Limb (tissue), 2 donors: ENCODE measurements around the gene ATXN2.
A peak's percentile ranks its signal among the peaks of the same experiment; 100 is the strongest.
"Not testable (repeated sequence)": the region's sequence is repeated elsewhere in the genome, so short reads cannot be mapped to it uniquely, and the experiment has no call there.

Source experiments
- DNase-seq, 2 donors: peaks; one replicate each; pipeline ENCODE4 v3.0.0-alpha.2; 2016; ENCODE audit errors: extremely low spot score in 2 of 2

Gene ATXN2

DNA sequence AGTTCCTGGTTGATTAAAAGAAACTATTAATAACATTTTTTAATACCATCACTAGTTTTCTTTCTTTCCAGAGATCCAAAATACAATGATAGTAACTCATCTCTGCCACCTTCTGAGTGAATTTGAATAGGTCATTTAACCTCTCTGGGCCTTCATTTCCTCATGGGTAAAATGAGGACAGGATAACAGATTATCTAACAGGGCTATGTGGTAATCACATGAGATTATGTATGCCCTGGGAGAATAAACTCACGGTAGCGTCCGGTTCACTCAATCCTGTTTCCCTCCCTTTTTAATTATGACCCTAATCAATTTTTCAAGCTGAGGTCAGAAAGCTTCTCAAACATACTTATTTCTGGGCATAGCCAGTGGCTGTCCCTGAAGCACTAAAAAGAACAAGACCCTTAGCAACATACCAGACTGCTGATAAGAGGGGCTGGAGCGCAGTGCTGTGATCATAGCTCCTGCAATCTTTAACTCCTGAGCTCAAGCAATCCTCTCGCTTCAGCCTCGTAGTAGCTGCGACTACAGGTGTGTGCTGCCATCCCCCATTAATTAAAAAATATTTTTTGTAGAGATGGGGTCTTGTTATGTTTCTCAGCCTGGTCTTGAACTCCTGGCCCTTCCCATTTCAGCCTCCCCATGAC is 24.2 kb downstream of the ATXN2 start:
- DNase-seq, result no peak

DNA sequence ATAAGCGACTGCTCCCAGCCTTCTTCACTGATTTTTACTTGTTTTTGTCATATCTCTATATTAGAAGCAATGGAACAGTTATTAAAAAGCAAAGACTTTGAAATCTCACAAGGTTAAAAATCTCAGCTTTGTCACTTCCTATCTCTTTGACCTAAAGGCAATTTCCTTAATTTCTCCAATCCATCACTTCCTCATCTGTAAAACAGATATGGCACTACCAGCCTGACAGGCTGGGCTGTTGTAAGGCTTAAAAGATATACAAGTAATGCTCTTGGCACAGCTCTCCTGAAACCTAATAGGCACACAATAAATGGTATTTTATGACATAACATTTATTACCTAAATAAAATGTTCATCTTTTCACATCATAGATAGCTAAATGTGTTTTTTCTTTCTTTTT is 25.6 kb downstream of the ATXN2 start:
- DNase-seq, result no peak

DNA sequence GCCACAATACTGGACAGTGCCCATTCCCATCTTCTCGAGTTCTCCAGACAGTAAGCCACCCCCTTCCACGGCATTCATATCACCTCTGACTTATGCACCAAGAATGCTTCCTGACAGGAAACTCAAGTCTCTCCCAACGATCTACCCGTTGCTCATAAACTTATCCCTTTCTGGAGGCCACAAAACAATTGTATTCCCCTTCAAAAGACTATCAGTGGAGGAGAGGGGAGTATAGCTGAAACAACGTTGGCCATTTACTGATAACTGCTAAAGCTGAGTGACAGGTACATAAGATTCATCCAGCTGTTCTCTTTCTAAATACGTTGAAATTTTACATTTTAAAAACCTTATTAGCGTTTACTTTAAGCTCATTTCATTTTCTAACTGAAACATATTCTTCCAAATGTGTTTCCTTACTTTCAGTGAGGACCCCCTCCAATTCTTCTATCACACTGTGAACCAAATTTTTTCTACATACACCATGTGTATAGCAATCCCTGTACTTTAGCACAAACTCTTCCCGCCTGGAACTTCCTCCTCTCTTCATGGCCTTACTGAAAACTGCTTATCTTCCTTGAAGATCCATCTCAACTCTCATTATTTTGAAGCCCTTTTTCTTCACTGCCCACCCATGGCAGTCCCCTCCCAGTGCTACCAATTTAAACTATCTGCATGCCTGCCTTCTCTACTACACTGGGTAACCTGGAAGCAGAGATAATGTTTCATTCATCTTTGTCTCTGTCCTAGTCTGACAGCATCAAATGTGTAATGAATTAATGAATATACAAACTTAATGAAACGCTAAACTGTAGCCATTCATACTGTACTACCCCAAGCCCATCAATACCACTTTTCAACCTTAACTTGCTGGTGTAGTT is 28.8 kb downstream of the ATXN2 start:
- no peak for DNase-seq

DNA sequence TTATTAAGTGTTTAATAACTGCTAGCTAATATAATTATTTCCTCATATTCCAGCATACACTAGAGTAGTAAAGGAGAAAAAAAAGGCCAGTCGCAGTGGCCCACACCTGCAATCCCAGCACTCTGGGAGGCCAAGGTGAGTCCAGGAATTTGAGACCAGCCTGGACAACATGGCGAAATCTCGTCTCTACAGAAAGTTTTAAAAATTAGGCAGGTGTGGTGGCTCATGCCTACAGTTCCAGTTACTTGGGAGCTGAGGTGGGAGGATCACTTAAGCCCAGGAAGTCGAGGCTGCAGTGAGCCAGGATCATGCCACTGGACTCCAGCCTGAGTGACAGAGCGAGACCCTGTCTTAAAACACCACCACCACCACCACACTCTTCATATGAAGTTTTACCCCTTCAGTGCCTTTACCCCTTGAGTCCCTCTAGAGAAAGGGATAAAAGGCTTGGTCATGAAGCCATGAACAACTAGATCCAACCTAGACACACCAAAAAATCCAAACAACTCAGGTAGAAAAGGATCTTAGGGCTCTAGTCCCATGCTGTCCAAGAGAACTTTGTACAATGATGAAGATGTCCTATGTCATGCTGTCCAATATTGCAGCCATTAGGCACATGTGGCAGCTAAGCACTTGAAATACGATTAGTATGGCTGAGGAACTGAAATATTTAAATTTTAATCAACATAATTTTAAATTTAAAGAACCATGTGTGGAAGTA is 29.6 kb downstream of the ATXN2 start:
- no peak for DNase-seq

DNA sequence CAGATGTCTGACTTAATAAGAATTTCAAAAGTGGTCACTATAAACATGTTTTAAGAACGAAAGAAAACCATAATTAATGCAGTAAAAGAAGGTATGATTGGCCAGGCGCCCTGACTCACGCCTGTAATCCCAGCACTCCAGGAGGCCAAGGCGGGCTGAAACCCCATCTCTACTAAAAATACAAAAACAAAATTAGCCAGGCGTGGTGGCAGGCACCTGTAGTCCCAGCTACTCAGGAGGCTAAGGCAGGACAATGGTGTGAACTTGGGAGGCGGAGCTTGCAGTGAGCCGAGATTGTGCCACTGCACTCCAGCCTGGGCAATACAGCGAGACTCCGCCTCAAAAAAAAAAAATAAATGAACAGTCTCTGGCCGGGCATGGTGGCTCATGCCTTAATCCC is 38.3 kb downstream of the ATXN2 start:
- not testable (repeated sequence) for DNase-seq

DNA sequence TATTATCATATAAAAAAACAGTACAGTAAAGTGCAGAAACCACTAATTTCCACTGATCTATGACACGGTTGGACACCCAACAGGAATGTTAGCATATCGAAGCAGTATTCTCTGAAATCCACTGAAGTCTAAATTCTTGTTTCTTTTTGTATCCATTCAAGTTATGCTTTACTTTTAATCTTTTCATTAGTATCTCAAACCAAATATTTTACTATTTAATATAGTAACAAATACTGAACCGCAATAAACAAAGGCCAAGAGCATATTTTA is 41.1 kb downstream of the ATXN2 start:
- DNase-seq, result no peak

DNA sequence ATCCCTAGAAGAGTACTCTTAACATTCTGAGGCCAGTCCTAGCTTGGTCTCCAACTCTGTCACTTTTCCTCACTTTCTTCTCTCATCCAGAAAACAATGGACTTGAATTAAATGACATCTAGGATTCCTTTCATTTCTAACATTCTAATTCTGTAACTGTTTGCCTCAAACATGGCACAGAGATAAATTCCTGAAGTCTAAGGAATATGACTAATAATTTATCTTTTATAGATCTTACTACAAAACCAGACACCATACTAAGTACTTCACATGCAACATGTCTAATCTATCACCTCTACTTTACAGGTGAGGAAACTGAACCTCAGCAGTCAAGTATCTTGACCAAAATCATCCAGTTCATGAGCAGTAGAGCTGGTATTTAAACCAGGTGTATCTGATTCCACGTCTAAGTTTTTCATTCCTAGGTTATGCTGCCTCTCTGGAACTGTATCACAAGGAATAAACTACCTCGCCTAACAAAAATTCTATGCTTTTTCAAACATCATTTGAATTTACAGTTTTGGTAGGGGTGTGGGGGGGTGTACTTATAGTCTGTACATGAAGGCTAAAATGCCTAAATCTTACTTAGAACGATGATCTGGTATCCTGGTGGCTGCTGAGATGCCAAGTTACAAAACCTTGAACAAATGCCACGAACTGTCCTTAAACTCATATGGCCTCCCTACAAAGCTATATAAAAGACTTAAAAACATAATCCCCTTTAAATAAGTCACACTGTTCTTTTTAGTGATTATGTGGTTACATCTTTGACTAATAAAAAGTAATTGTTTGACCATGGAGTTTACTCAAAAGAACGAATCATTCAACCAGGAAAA is 41.6 kb downstream of the ATXN2 start:
- no peak for DNase-seq

DNA sequence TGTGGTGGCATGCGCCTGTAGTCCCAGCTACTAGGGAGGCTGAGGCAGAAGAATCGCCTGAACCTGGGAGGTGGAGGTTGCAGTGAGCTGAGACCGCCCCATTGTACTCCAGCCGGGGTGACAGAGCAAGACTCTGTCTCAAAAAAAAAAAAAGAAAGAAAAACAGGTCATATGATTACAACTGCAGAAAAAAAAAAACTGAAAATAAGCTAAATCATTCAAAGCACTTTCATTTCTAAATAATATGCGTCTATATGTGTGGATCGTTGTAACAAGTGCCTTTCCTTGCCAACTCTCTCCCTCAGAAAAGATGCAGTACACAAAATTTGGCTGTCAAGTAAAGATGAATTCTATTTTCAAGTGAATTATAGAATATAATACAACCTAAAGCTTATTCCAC is 42.4 kb downstream of the ATXN2 start:
- DNase-seq, result no peak

DNA sequence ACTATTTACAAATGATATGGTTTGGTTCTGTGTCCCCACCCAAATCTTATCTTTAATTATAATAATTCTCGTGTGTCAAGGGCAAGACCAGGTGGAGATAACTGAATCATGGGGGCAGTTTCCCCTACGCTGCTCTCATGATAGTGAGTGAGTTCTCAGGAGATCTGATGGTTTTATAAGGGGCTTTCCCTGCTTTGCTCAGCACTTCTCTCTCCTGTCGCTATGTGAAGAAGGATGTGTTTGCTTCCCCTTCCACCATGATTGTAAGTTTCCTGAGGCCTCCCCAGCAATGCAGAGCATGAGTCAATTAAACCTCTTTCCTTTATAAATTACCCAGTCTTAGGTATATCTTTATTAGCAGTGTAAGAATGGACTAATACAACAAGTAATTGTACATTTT is 43.8 kb downstream of the ATXN2 start:
- DNase-seq, result not testable (repeated sequence)

DNA sequence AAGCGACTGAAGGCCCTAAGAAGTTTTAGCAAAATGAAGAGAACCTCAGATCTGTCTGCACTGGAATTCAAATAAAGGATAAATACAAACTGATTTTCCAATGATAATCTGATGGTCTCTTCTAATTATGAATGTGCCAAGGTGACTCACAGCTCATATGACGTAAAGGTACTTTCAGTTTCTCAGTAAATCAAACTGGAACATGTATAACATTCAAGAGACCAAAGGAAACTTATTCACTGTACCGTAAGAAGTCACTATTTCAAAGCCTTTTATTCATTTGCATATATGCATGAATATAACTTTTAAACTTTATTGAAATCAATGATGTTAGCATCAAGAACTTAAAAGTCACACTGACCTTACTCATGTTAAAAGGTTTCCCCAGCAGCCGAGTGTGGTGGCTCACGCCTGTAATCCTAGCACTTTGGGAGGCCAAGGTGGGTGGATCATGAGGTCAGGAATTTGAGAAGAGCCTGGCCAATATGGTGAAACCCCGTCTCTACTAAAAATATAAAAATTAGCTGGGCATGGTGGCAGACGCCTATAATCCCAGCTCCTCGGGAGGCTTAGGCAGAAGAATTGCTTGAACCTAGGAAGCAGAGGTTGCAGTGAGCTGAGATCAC is 52.2 kb downstream of the ATXN2 start:
- no peak for DNase-seq

DNA sequence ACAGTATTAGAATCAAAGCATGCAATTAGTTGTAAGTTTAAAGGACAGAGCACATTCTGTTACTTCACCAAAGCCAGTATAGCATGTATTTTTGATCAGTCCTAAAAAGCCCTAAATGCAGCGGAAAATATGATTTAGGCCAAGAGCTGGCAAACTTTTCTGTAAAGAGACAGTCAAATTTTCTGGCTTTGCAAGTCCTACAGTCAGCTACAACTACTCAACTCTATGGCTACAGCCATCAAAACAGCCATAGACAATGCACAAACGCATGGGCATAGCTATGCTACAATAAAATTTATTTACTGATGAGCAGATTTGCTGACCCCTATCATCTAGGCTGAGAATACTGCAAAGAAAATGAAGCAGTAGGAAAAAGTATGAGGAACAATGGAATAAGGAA is 52.9 kb downstream of the ATXN2 start:
- DNase-seq, result no peak

DNA sequence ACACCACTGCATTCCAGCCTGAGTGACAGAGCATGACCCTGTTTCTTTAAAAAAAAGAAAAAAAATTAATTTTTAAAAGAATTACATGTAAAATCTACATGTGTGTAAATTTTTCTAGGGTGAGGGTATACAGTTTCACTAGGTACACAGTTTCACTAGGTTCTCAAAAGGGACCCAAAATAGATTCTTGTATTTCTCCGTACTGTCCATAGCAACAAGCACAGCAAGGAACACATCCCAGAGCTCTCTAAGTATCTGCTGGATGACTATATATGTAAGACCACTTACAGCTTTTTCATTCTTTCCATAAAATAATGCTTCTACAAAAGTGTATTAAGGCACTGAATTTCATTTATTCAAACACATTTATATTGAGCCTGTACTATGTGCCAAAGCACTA is 55.1 kb downstream of the ATXN2 start:
- no peak for DNase-seq

DNA sequence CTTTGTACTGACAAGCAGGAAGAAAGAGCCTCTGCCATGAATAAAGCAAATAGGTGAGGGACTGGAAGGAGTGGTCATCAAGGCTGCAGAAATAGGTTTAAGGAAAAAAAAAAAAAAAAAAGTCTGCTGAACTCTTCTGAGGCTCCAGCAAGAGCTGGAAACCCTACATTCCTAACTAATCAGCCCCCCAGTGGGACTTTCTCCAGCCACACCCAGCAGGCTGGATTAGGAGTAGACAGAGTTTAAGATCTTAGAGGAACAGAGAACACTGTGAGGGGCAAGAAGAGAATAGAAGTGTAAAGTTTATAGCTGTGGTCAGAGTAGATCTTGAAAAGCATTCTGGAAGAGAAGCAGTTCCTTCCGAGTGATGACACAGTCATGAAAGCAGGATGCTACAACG is 66.4 kb downstream of the ATXN2 start:
- no peak for DNase-seq

DNA sequence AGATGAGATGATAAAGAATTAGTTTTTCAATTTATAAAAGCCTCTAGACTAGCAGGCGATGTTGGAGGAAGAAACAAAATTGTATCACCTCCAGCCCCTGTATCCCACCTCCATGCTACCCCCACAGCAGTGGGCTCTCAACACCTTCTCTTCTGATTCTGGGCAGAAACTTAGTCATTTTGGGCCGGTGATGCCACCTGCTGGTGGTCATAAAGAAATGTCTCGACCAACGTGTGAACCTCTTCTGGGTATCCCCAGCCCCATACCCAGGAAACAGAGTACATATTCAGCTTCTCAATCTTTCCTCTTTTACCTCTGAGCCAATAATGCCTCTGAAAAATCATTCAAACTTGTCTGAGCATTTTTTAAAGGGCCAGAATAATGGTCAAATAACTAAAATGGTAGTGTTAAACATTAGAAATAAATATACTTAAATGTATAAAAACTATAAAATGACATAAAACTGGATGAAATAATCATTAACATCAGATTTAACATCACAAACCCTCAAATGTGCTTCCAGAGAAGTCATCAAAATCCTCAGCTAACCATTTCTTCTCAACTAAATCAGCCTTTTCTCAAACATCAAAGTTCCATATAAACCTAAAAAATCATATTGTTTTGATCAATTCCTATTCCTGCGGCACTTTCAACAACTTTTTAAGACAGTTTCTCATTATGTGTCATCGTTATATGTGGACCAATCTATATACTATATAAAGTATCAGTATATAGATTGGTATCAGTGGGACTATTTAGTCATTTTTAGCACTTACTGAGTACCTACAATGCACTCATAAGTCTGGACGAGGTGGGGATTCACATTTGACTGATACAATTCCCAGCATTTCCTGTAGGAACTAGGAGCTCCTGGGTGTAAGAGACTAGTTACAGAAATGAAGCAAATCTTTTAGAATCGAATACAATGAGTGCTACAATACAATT is 69.4 kb downstream of the ATXN2 start:
- DNase-seq, result peak; percentile 45 to 57

DNA sequence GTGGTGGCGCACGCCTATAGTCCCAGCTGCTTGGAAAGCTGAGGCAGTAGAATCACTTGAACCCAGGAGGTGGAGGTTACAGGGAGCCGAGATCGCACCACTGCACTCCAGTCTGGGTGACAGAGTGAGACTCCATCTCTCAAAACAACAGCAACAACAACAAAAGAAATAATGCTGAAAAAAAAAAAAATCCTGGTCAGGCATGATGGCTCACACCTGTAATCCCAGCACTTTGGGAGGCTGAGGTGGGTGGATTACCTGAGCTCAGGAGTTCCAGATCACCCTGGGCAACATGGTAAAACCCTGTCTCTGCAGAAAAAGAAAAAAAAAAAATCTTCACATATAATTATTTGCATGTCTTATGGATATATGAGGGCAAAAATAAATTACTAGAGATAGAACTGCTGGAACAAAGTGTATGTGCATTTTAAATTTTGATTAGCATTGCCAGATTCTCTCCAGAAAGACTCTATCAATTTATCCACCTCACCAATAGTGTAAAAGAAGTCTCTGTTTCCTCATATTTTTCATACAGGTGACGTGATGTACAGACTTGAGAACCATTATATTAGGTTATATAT is 75.4 kb downstream of the ATXN2 start:
- DNase-seq, result no peak

DNA sequence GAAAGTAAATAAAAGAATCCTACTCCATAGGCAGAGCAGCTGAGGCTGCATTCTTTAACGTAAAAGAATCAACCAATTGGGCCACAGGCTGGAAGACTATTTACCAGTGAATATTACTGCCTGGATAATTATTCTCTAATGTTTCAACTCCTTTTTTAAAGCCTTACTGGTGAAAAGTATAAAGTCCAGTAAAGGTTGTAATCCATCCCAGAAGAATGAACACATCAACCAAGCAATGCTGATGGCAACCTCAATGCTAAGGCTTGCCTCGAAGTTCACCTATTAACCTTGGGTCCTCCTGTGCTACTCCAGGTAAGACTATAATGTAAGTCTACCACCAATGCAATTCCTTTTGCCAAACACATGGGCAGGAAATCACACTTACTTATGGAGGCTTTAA is 77.3 kb downstream of the ATXN2 start:
- DNase-seq, result no peak

DNA sequence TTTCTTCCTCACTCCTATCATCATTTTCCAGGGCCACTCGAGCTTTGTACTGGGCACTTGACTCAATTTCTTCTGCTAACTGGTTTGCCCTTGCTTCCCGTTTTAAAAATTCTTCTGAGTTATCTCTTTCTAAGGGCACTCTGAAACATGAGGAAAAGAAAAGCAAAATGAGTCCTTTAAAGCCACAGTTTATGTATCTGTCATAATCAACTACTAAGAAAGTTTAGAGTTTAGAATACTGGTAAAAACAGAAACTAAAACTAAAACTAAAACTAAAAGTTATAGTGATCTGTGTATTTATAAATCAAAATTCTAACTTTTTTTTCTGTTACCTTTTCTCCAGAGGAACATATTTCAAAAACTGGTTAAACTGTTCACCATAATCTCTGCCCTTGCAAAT is 79.2 kb downstream of the ATXN2 start:
- DNase-seq, result no peak

DNA sequence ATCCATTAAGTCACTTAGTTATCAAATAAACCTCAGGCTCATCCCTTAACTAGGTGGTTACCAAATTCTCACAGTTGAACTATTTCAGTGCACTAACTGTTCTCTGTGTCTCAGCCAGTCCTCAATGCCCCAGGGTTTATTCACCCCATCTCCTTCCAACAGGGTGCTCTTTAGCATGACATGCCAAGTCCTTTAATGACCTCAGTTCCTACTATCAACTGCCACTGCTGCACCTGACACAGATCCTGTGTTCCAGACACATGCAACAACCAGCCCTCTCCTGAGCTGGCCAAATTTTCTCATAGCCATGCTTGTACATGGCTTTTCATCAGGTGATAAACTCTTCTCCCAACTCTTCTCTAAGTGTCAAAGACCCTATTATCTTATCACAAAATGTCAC is 80.0 kb downstream of the ATXN2 start:
- DNase-seq, result no peak

DNA sequence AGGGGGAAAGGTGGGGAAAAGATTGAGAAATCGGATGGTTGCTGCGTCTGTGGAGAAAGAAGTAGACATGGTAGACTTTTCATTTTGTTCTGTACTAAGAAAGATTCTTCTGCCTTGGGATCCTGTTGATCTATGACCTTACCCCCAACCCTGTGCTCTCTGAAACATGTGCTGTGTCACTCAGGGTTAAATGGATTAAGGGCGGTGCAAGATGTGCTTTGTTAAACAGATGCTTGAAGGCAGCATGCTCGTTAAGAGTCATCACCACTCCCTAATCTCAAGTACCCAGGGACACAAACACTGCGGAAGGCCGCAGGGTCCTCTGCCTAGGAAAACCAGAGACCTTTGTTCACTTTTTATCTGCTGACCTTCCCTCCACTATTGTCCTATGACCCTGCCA is 91.4 kb downstream of the ATXN2 start:
- DNase-seq, result not testable (repeated sequence)

DNA sequence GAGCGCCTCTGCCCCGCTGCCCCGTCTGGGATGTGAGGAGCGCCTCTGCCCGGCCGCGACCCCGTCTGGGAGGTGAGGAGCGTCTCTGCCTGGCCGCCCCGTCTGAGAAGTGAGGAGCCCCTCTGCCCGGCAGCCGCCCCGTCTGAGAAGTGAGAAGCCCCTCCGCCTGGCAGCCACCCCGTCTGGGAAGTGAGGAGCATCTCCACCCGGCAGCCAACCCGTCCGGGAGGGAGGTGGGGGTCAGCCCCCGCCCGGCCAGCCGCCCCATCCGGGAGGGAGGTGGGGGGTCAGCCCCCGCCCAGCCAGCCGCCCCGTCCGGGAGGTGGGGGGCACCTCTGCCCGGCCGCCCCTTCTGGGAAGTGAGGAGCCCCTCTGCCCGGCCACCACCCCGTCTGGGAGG is 91.9 kb downstream of the ATXN2 start:
- DNase-seq, result not testable (repeated sequence)
